MM.1S (cell line): Measurements from ENCODE around the gene FGF1.

ENCODE experiments used
- DNase-seq: peaks from one replicate; pipeline ENCODE4 v3.0.0-alpha.2; 2015
- H2AFZ ChIP-seq: fragments of 300-600 bp; sonication (generic); 2 replicates; pipeline ENCODE4 v1.6.0; 2016; ENCODE audit warnings: antibody characterized with exemption, low read length
- H3F3A ChIP-seq: fragments of 300-600 bp; sonication (generic); 2 replicates; pipeline ENCODE4 v1.6.1; 2016; ENCODE audit warnings: mild to moderate bottlenecking, antibody characterized with exemption, low read length, moderate library complexity, mixed read lengths; ENCODE audit not compliant: insufficient read depth
- H3K27ac ChIP-seq: fragments of 300-600 bp; sonication (generic); 2 replicates; pipeline ENCODE4 v1.5.1; 2016; ENCODE audit warnings: mild to moderate bottlenecking, low read length
- H3K27me3 ChIP-seq: fragments of 300-600 bp; sonication (generic); replicated peaks from 2 replicates; pipeline ENCODE4 v1.6.0; 2016; ENCODE audit warnings: low read length; ENCODE audit not compliant: insufficient read depth
- H3K36me3 ChIP-seq: fragments of 300-600 bp; sonication (generic); replicated peaks from 2 replicates; pipeline ENCODE4 v1.6.1; 2016; ENCODE audit warnings: mild to moderate bottlenecking, low read length, mixed read lengths; ENCODE audit not compliant: insufficient read depth
- H3K4me1 ChIP-seq: fragments of 300-600 bp; sonication (generic); 2 replicates; pipeline ENCODE4 v1.6.1; 2016; ENCODE audit warnings: low read length, mixed read lengths
- H3K4me2 ChIP-seq: fragments of 300-600 bp; sonication (generic); 2 replicates; pipeline ENCODE4 v1.6.0; 2016; ENCODE audit warnings: low read depth, low read length
- H3K4me3 ChIP-seq: fragments of 300-600 bp; sonication (generic); 2 replicates; pipeline ENCODE4 v1.5.1; 2016; ENCODE audit warnings: low read length, mixed read lengths
- H3K79me2 ChIP-seq: fragments of 300-600 bp; sonication (generic); 2 replicates; pipeline ENCODE4 v1.6.1; 2016; ENCODE audit warnings: mixed run types, low read length, mixed read lengths
- H3K9ac ChIP-seq: fragments of 300-600 bp; sonication (generic); 2 replicates; pipeline ENCODE4 v1.6.1; 2016; ENCODE audit warnings: low read length, mixed read lengths
- H3K9me2 ChIP-seq: fragments of 300-600 bp; sonication (generic); replicated peaks from 2 replicates; pipeline ENCODE4 v1.6.1; 2016; ENCODE audit warnings: mild to moderate bottlenecking, low read length, mixed read lengths; ENCODE audit not compliant: insufficient read depth
- H3K9me3 ChIP-seq: fragments of 300-600 bp; sonication (generic); replicated peaks from 2 replicates; pipeline ENCODE4 v1.6.1; 2016; ENCODE audit warnings: mild to moderate bottlenecking, low read length, mixed read lengths; ENCODE audit not compliant: insufficient read depth
- H4K20me1 ChIP-seq: fragments of 300-600 bp; sonication (generic); 2 replicates; pipeline ENCODE4 v1.6.1; 2016; ENCODE audit warnings: mild to moderate bottlenecking, low read length, moderate library complexity, mixed read lengths; ENCODE audit not compliant: insufficient read depth
- CTCF ChIP-seq: fragments of 300-600 bp; sonication (generic); IDR thresholded peaks from 2 replicates; pipeline ENCODE4 v1.5.1; 2016; ENCODE audit warnings: antibody characterized with exemption, low read length, mixed read lengths
- EZH2 ChIP-seq: fragments of 300-600 bp; sonication (generic); optimal IDR thresholded peaks from 2 replicates; pipeline ENCODE3; 2017; ENCODE audit warnings: low read depth, mild to moderate bottlenecking, antibody characterized with exemption, low read length, mixed read lengths
- EZH2phosphoT487 ChIP-seq: fragments of 300-600 bp; sonication (generic); IDR thresholded peaks from 2 replicates; pipeline ENCODE4 v1.6.1; 2018; ENCODE audit warnings: antibody characterized with exemption, low read length

The FGF1 gene

GRCh38 chr5:142644640-142645361 is 41.1 kb downstream of the FGF1 start:
- Histone ChIP-seq H3K27ac (no peak overlapping the region), H3K79me2 (no peaks in the 10 kb centered on the region), H3F3A (no peaks in the 10 kb centered on the region), H4K20me1 (no peaks in the 10 kb centered on the region), H3K9ac (no peak overlapping the region), H3K4me1 (no peaks in the 10 kb centered on the region), H3K4me3 (no peak overlapping the region), H2AFZ (no peak overlapping the region), H3K9me2 (no peaks in the 10 kb centered on the region), H3K4me2 (no peak overlapping the region), H3K9me3 (no peaks in the 10 kb centered on the region), H3K27me3 (no peaks in the 10 kb centered on the region), H3K36me3 (no peaks in the 10 kb centered on the region)
- TF ChIP-seq EZH2 = no peak
- no peak for TF ChIP-seq EZH2phosphoT487
- TF ChIP-seq CTCF = no peak
- DNase-seq = no peak

GRCh38 chr5:142644127-142644526 is 41.8 kb downstream of the FGF1 start:
- H3K27me3 ChIP-seq = no peaks in the 10 kb centered on the region
- H3K36me3 ChIP-seq = no peaks in the 10 kb centered on the region
- no peaks in the 10 kb centered on the region for H3K79me2 ChIP-seq
- no peaks in the 10 kb centered on the region for H3K9me3 ChIP-seq
- no peak overlapping the region for H3K4me2 ChIP-seq
- no peak for DNase-seq
- H3K4me1 ChIP-seq = no peaks in the 10 kb centered on the region
- H3F3A ChIP-seq = no peaks in the 10 kb centered on the region
- H4K20me1 ChIP-seq = no peaks in the 10 kb centered on the region
- H2AFZ ChIP-seq = no peak overlapping the region
- TF ChIP-seq EZH2 (no peak), CTCF (no peak), EZH2phosphoT487 (no peak)
- H3K27ac ChIP-seq = no peak overlapping the region
- H3K9me2 ChIP-seq = no peaks in the 10 kb centered on the region
- no peak overlapping the region for H3K4me3 ChIP-seq
- no peak overlapping the region for H3K9ac ChIP-seq

GRCh38 chr5:142643634-142644033 is 42.3 kb downstream of the FGF1 start:
- Histone ChIP-seq H3K79me2 (no peaks in the 10 kb centered on the region), H3K27me3 (no peaks in the 10 kb centered on the region), H2AFZ (no peak overlapping the region), H3K4me3 (no peak overlapping the region), H3K9me3 (no peaks in the 10 kb centered on the region), H3K4me2 (no peak overlapping the region), H3K9me2 (no peaks in the 10 kb centered on the region), H3K9ac (no peak overlapping the region), H3K27ac (no peak overlapping the region), H3K36me3 (no peaks in the 10 kb centered on the region), H3F3A (no peaks in the 10 kb centered on the region), H4K20me1 (no peaks in the 10 kb centered on the region), H3K4me1 (no peaks in the 10 kb centered on the region)
- TF ChIP-seq EZH2 (no peak), EZH2phosphoT487 (no peak), CTCF (no peak)
- DNase-seq = no peak
